ENCODE measurements around the gene ITGB5. TPM values are rescaled to one million over a fixed set of nuclear protein-coding genes. Genes with fewer than 3 reads are reported as not detected.

ITGB5 gene
- total RNA-seq, 1 experiment from 2014 or later, result 77.8 TPM

- peaks cover 4 to 5% of the 10 kb centered on the region in 2 experiments; a peak in 3 of 4 replicates for H3K4me1 ChIP-seq (ENCODE audit: control insufficient read depth in 1 of 2, insufficient read depth in 2 of 2, low read length in 2 of 2)
- CTCF ChIA-PET, result no interaction called here
- no peaks in the 10 kb centered on the region for H4K20me1 ChIP-seq (ENCODE audit: insufficient read depth)
- no peaks in the 10 kb centered on the region for H3K79me2 ChIP-seq (ENCODE audit: insufficient read depth, low read length)
- DNase-seq (ENCODE audit: low read depth, low spot score) (no peak), ATAC-seq (no peak)
- H3K4me2 ChIP-seq (ENCODE audit: low read length), result no peak overlapping the region
- no peaks in the 10 kb centered on the region for H3K9me3 ChIP-seq (ENCODE audit: control insufficient read depth in 1 of 2, insufficient read depth in 1 of 2, low read depth in 1 of 2, low read length in 2 of 2)
- TF ChIP-seq CBX3 (IDR thresholded peaks at IDR 0.05; ENCODE audit: low read depth), result no peak
- TF ChIP-seq ZFX (IDR thresholded peaks at IDR 0.05), result no peak
- no peak for TF ChIP-seq SIN3A (IDR thresholded peaks at IDR 0.05; ENCODE audit: low read depth)
- TF ChIP-seq CTCF (IDR thresholded peaks at IDR 0.05 in 2 of 3, conservative IDR thresholded peaks at IDR 0.05 in 1 of 3; ENCODE audit: borderline replicate concordance in 1 of 3, insufficient read depth in 1 of 3, low read depth in 2 of 3, low read length in 2 of 3), result no peak
- no peak for TF ChIP-seq YY1 (IDR thresholded peaks at IDR 0.05; ENCODE audit: extremely low read depth, insufficient replicate concordance, low read depth, low read length)
- TF ChIP-seq ZBTB33 (IDR thresholded peaks at IDR 0.05; ENCODE audit: extremely low read depth, insufficient replicate concordance, low read length), result no peak
- no peak for TF ChIP-seq EZH2 (IDR thresholded peaks at IDR 0.05)
- TF ChIP-seq MAX (IDR thresholded peaks at IDR 0.05), result no peak
- TF ChIP-seq TCF7L2 (IDR thresholded peaks at IDR 0.05; ENCODE audit: borderline replicate concordance, extremely low read depth, insufficient read depth, insufficient read length), result no peak
- no peak for TF ChIP-seq POLR2A (IDR thresholded peaks at IDR 0.05; ENCODE audit: borderline replicate concordance, extremely low read depth, insufficient read depth, insufficient read length)
- TF ChIP-seq EZH2phosphoT487 (IDR thresholded peaks at IDR 0.05; ENCODE audit: borderline replicate concordance), result no peak
- TF ChIP-seq EGR1 (IDR thresholded peaks at IDR 0.05; ENCODE audit: low read depth), result no peak
- TF ChIP-seq REST (IDR thresholded peaks at IDR 0.05; ENCODE audit: low read depth), result no peak
- TF ChIP-seq ZNF274 (IDR thresholded peaks at IDR 0.05; ENCODE audit: low read depth, low read length), result no peak
- no peak overlapping the region for H2AFZ ChIP-seq (ENCODE audit: low read depth, low read length, poor library complexity, severe bottlenecking)
- no peaks in the 10 kb centered on the region for H3K9me2 ChIP-seq (ENCODE audit: insufficient read depth)
- POLR2A ChIA-PET, result no interaction called here
- no peak overlapping the region for H3K4me3 ChIP-seq (replicated peaks in 1 of 2; ENCODE audit: low read depth in 1 of 2, low read length in 2 of 2)
- RAD21 ChIA-PET (ENCODE audit: low non-redundant PET in 1 of 2, low total read pairs in 2 of 2, uncharacterized antibody in 2 of 2, unreplicated experiment in 2 of 2), result no interaction called here
- H3K9ac ChIP-seq (ENCODE audit: low read length), result no peak overlapping the region
- H3K36me3 ChIP-seq (ENCODE audit: control insufficient read depth in 1 of 2, insufficient read depth in 2 of 2, low read length in 2 of 2), result no peaks in the 10 kb centered on the region
- intact Hi-C loops (cut with micrococcal nuclease), result no loop called here
- H3K27ac ChIP-seq (ENCODE audit: low read depth, low read length), result no peak overlapping the region
- no TSS peak for BruUV-seq (replicated peaks)
- H3K27me3 ChIP-seq (ENCODE audit: insufficient read depth, low read length), result no peaks in the 10 kb centered on the region
Observed at GRCh38 chr3:124893526-124893925, 6.4 kb upstream of the ITGB5 start.
